Cardiac fibroblast (primary cell): ENCODE measurements around the gene PDE1A.
A peak's percentile ranks its signal among the peaks of the same experiment; 100 is the strongest.

Experiments
- DNase-seq, 2 donors: peaks; one replicate each; pipeline versions ENCODE4 v3.0.0 to v3.0.0-alpha.2; 2010; ENCODE audit warnings: low read depth in 2 of 2
- H3K4me3 ChIP-seq, 2 donors: replicated peaks in 1 of 2; 1 replicate in 1 of 2; 2 replicates in 1 of 2; pipeline ENCODE4 v1.5.1; 2011; ENCODE audit warnings: low read depth in 2 of 2, low read length in 2 of 2, mild to moderate bottlenecking in 2 of 2, moderate library complexity in 1 of 2
- TF ChIP-seq, protein P1 (sequence below): IDR thresholded peaks from one replicate; pipeline ENCODE4 v1.5.1; 2011; ENCODE audit warnings: low read depth, mild to moderate bottlenecking, low read length, inconsistent platforms

PDE1A gene

DNA sequence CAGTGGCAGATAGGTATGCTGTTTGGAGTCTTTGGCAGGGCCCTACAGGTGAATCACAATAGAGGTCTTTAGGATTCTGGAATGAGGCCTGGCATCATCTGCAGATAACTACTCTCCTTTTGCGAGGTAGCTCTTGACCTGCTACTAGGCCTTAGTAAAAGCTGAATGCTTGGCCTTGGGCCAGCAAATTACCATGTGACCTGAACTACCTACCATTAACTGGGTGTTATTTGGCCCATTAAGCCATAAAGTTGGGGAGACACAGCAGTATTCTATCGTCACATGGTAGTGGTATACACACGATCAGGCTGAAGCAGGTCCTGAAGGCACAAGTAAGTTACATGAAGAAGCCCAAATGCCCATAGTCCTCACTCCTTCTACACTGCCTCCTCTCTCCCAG lies 263.0 kb downstream of the PDE1A start:
- DNase-seq: no peak
- no peak overlapping the region for H3K4me3 ChIP-seq
- TF ChIP-seq, protein P1, sequence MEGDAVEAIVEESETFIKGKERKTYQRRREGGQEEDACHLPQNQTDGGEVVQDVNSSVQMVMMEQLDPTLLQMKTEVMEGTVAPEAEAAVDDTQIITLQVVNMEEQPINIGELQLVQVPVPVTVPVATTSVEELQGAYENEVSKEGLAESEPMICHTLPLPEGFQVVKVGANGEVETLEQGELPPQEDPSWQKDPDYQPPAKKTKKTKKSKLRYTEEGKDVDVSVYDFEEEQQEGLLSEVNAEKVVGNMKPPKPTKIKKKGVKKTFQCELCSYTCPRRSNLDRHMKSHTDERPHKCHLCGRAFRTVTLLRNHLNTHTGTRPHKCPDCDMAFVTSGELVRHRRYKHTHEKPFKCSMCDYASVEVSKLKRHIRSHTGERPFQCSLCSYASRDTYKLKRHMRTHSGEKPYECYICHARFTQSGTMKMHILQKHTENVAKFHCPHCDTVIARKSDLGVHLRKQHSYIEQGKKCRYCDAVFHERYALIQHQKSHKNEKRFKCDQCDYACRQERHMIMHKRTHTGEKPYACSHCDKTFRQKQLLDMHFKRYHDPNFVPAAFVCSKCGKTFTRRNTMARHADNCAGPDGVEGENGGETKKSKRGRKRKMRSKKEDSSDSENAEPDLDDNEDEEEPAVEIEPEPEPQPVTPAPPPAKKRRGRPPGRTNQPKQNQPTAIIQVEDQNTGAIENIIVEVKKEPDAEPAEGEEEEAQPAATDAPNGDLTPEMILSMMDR: no peak

DNA sequence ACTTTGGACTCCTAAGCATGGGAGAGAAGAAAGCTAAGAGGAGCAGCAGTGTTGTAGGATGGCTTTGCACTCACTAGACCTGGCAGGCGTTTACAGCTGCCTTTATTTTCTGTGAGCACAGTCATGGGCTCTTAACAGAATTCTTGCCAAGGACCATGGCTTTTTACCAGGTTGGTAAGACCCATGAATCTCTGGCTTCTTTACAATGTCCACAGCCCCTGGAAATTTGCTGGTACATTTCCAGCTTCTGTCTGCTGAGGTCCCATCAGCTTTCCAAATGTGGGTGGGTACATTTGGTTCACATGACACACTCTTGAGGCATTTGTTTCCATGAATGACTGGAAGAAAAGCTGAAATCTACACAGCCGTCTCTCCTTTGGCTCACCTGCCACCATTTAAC lies 278.5 kb downstream of the PDE1A start:
- TF ChIP-seq, protein P1: no peak
- DNase-seq: peak in 1 of 2 donors; percentile 34
- H3K4me3 ChIP-seq: no peak overlapping the region

DNA sequence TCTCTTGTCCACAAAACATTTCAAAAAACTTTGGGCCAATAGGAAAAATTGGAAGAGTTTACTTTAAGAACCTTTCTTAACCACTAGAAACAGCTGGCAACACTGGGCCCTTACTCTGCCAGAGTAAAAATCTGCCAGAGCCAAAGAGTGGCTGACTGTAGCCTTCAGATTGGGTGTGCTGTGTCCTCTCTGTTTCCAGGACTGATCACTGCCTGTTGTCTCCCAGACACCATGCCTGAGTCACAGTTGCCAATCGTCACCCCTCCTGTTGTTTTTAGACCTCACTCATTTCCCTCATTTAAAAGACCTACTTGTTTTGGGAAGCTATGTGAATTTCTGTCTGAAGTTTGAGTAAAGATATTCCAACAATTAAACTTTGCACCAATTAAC lies 282.1 kb downstream of the PDE1A start:
- TF ChIP-seq, protein P1: no peak
- no peak overlapping the region for H3K4me3 ChIP-seq
- peak; percentile 26 to 41 for DNase-seq

DNA sequence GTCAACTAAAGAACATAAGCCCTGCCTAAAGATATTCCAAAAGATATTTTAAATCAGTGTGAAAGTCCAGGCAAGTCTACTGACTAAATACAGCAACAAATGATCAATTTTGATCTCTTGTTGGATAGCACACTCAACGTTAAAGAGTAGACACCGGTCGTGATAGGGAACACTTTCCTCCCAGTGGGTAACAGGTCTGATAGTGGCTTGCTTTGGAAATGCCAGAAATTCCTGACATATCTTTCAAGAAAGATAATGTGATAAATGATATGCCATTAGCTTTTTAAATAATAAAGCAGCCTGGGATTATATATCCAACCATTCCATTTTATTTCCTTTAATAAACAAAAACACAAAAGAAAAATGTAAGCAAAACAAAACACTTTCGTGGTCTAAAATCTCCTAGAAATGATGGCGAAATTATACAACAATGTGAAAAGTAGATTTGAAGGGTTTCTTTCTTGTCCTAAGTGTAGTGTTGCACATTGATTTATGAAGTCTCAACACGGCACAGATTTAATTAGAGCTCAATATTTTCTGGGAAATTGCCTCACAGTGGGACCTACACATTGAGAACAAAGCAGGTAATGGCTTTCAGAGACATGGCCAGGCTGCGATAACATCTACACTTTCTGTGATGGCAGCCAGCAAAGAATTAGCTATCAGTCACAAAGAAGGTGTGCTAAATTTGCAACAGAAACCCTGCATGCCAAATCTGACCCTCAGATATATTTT lies 282.6 kb downstream of the PDE1A start:
- TF ChIP-seq, protein P1: no peak
- no peak overlapping the region for H3K4me3 ChIP-seq
- DNase-seq: no peak

DNA sequence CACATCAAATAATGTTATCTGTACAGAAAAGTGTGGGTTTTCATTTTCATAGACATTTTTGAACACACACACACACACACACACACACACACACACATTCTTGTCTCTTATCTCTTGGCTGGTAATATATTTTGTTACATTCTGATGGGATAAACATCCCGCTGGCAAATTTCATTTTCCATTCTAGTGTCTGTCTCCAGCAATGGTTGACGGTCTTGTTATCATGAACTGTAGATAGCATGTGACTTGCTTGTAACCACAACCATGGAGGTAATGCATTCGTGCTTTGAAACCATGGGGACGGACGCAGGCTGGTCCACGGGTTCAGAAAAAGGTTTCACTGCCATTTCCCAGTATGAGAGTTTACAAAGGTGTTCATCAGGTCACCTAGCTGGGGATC lies 284.8 kb downstream of the PDE1A start:
- peak in 1 of 2 donors; percentile 81 for DNase-seq
- H3K4me3 ChIP-seq: no peak overlapping the region
- TF ChIP-seq, protein P1: no peak

DNA sequence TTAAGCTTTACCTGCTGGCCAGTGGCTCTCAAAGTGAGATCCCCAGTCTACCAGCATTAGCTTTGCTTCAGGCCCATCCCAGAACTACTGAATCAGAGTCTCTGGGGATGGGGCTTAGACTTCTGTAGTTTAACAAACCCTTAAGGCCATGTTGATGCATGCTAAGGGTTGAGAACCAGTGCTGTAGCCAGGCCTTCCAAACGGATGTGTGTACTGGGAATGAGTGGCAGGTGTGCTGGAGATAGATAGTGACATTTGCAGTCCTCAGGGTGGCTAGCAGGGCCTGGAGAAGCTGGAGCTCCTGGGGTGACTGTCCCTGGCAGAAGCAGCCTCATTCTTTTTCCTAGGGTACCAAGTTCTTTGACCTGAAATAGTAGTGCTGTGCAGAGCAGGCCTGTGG lies 292.6 kb downstream of the PDE1A start:
- no peak for DNase-seq
- no peak overlapping the region for H3K4me3 ChIP-seq
- TF ChIP-seq, protein P1: no peak
